ENCODE results near the gene EFCAB8.
"Not testable (repeated sequence)": the region's sequence is repeated elsewhere in the genome, so short reads cannot be mapped to it uniquely, and the experiment has no call there.

EFCAB8 gene

DNA sequence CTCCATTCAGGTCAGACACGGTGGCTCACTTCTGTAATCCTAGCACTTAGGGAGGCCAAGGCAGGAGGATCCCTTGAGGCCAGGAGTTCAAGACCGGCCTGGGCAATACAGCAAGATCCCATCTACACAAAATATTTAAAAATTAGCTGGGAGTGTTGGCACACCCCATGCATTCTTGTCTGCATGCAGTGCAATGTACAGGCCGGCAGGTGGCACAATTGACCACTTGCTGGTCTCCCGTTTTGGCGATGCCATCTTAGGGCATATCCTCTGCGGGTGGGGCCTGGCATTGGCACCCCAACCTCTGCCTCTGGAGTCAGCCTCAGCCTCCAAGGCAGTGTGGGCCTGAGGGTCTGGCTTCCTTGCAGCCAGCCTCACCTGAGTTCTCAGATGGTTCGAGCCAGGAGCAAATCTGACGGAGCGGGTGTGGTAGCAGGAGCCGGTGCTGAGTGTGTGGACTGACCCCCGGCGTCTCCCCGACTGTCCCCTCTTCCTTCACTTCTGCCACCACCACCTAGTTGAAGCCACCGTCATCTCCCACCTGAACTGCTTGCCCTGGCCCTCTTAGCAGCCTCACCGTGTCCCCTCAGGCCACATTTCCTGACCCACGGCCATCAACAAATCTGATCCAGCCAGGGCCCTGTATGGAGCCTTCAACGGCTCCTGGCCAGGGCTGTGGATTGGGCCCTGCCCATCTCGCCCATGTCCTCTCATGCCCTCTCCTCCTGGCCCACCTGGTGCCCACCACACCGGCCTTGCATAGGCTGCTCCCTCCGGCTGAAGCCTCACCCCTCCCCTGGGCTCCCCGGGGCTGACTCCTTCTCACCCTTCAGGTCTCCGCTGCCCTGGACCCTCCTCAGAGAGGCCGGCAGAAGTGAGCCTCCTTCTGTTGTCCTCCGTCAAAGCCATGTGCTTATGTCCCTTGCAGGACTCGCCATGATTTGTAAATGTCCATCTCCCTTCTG, 44.0 kb downstream of the EFCAB8 start:
- DNase-seq (ENCODE audit: low read depth in 2 of 2) = peak; percentile 61 to 64
- no peak overlapping the region for H3K4me3 ChIP-seq (replicated peaks in 1 of 2; ENCODE audit: low read depth in 2 of 2, low read length in 2 of 2)
- peak; percentile 91 for TF ChIP-seq CTCF (IDR thresholded peaks at IDR 0.05; ENCODE audit: low read depth, low read length)

DNA sequence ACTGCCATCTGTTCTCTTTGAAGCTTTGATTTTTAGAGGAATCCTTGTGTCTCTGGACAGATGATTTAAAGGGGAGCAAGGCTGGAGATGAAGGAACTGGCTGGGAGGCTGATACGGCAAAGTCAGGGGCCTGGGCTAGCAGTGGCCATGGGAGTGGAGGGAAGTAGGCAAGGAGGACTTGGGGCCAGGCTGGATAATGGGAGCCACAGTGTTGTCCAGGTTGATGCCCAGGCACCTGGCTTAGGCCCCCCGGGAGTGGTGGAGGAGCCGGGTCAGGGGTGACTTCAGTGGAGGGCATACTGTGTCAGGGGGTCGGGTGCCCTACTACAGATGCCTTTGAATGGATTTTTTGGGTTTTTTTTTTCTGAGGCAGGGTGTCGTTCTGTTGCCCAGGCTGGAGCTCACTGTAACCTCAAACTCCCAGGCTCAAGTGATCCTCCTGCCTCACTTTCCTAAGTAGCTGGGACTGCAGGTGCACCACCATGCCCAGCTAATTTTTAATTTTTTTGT, 45.0 kb downstream of the EFCAB8 start:
- no peak for DNase-seq (ENCODE audit: low read depth in 2 of 2)
- TF ChIP-seq CTCF (IDR thresholded peaks at IDR 0.05; ENCODE audit: low read depth, low read length) = no peak
- no peak overlapping the region for H3K4me3 ChIP-seq (replicated peaks in 1 of 2; ENCODE audit: low read depth in 2 of 2, low read length in 2 of 2)

- not testable (repeated sequence) for H3K4me3 ChIP-seq (replicated peaks in 1 of 2; ENCODE audit: low read depth in 2 of 2, low read length in 2 of 2); DNase-seq (ENCODE audit: low read depth in 2 of 2)
Measured at GRCh38 chr20:32904678-32905077, 46.0 kb downstream of the EFCAB8 start.

DNA sequence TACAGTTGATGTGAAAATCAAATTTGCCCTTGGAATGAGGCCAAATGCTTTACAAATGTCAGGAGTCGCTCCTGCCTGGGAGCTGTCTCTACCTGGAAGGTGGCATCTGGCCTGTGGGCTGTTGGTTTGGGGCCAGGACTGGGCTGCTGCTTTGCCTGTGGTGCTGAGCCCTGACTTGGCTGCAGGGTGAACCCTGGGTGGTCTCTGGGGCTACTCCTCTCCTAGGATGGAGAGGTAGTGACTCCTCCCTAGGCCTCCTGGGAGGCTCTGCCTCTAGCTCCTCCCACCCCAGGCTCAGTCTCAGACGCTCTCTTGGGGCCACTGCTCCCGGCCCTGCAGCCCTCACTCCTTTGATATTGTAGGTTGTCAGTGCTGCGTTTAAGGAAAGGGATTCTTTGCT, 47.5 kb downstream of the EFCAB8 start:
- H3K4me3 ChIP-seq (replicated peaks in 1 of 2; ENCODE audit: low read depth in 2 of 2, low read length in 2 of 2) = no peak overlapping the region
- TF ChIP-seq CTCF (IDR thresholded peaks at IDR 0.05; ENCODE audit: low read depth, low read length) = no peak
- no peak for DNase-seq (ENCODE audit: low read depth in 2 of 2)

DNA sequence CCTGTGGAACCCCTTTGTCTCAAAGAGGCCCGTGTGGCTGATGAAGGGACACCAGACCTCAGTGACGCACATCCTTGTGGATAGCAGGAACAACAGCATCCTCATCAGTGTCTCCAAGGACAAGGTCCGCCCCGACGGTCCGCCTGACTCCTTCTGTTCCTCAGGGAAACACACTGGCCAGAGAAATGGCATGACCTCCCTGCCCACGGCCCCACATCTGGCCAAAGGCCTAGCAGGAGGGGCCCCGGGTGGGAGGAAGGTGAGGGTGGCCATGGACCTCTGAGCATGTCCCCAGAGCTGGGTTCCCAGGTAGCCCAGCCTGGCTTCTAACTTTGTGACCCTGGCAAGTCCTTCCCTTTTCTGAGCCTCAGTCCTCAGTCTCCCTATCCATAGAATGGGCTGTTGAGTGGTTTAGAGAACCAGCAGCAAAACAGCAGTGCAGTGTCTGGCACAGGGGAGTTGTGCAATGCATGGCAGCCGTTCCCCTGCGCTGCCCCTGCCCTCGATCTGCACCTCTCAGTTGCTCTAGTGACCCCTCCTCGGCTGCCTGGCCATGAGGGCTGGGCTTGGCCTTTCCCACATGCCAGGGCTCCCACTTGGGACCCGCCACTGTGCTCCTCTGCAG, 48.3 kb downstream of the EFCAB8 start:
- H3K4me3 ChIP-seq (replicated peaks in 1 of 2; ENCODE audit: low read depth in 2 of 2, low read length in 2 of 2) = no peak overlapping the region
- DNase-seq (ENCODE audit: low read depth in 2 of 2) = no peak
- TF ChIP-seq CTCF (IDR thresholded peaks at IDR 0.05; ENCODE audit: low read depth, low read length) = no peak

DNA sequence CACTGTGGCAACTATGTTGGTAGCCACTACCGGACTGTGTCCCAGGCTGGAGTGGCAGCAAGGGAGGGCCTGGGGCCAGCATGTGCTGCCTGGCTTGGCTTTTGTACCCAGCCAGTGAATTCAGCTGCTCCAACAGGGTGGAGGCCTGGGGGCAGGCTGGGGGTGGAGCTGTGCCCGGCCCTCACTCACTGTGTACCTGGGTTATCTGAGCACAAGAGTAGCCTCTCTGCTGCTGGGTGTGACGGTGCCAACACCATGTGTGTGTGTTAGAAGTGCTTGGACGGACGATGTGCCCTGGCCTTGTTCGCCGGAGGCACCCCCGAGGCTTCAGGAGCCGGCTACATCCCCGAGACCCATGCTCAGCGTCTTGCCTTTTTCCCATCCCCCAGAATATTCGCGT, 49.2 kb downstream of the EFCAB8 start:
- no peak overlapping the region for H3K4me3 ChIP-seq (replicated peaks in 1 of 2; ENCODE audit: low read depth in 2 of 2, low read length in 2 of 2)
- TF ChIP-seq CTCF (IDR thresholded peaks at IDR 0.05; ENCODE audit: low read depth, low read length) = no peak
- no peak for DNase-seq (ENCODE audit: low read depth in 2 of 2)
